IMR-90 (cell line): Measurements from ENCODE around the gene CLIC5. TPM values are rescaled to one million over a fixed set of nuclear protein-coding genes. Genes with fewer than 3 reads are reported as not detected.

Experiments
- ATAC-seq: fragments of 200-7000 bp; cut with Tn5 transposase; 2 replicates; pipeline ENCODE4 v1.9.1; 2020; ENCODE audit warnings: low read depth, mild to moderate bottlenecking, moderate library complexity
- BruUV-seq: library from RNA; stranded (reverse); fragments of 400-500 nt; replicated peaks from 2 replicates; lab custom pipeline; 2021; lab: Mats Ljungman, UMichigan
- CTCF ChIA-PET: fragments of 300-600 bp; formaldehyde crosslinking; extraction: SDS; loops from one replicate; lab custom pipeline; 2021; ENCODE audit warnings: antibody characterized with exemption; lab: Yijun Ruan, JAX
- POLR2A ChIA-PET: fragments of 300-600 bp; sonication (Branson Sonifier 250); formaldehyde crosslinking; loops from one replicate; lab custom pipeline; 2022; ENCODE audit warnings: antibody characterized with exemption; ENCODE audit not compliant: unreplicated experiment; lab: Charles Lee
- DNase-seq: peaks from one replicate; pipeline ENCODE4 v3.0.0; 2013
- H2AFZ ChIP-seq: replicated peaks from 2 replicates; pipeline ENCODE3; 2013; ENCODE audit warnings: low read length, mild to moderate bottlenecking; ENCODE audit not compliant: poor library complexity
- H2AK5ac ChIP-seq: 2 replicates; pipeline ENCODE4 v1.6.1; 2013; ENCODE audit warnings: low read depth, low read length, inconsistent platforms
- H2AK9ac ChIP-seq: replicated peaks from 2 replicates; pipeline ENCODE3; 2013; ENCODE audit warnings: mild to moderate bottlenecking, low read depth, low read length, moderate library complexity; ENCODE audit not compliant: poor library complexity
- H2BK120ac ChIP-seq: 2 replicates; pipeline ENCODE4 v1.6.1; 2013; ENCODE audit warnings: low read depth, low read length, inconsistent platforms
- H2BK15ac ChIP-seq: 3 replicates; pipeline ENCODE4 v1.6.1; 2013; ENCODE audit warnings: low read depth, low read length, inconsistent platforms
- H2BK20ac ChIP-seq: 2 replicates; pipeline ENCODE4 v1.6.1; 2013; ENCODE audit warnings: low read depth, mild to moderate bottlenecking, inconsistent platforms, low read length, moderate library complexity
- H2BK5ac ChIP-seq: 2 replicates; pipeline ENCODE4 v1.6.1; 2013; ENCODE audit warnings: mild to moderate bottlenecking, low read depth, low read length, inconsistent platforms; ENCODE audit not compliant: poor library complexity, severe bottlenecking
- H3K14ac ChIP-seq: replicated peaks from 2 replicates; pipeline ENCODE4 v1.6.1; 2013; ENCODE audit warnings: low read depth, low read length, inconsistent platforms
- H3K18ac ChIP-seq: 2 replicates; pipeline ENCODE4 v1.6.1; 2013; ENCODE audit warnings: low read depth, low read length, control low read depth
- H3K23ac ChIP-seq: 2 replicates; pipeline ENCODE4 v1.6.1; 2013; ENCODE audit warnings: low read depth, low read length, inconsistent platforms
- H3K27ac ChIP-seq: 2 replicates; pipeline ENCODE4 v1.5.1; 2013; ENCODE audit warnings: mild to moderate bottlenecking, control low read depth, low read length; ENCODE audit not compliant: insufficient read depth
- H3K27me3 ChIP-seq: 2 replicates; pipeline ENCODE4 v1.6.1; 2013; ENCODE audit warnings: low read length; ENCODE audit not compliant: control insufficient read depth, insufficient read depth
- H3K36me3 ChIP-seq: 2 replicates; pipeline ENCODE4 v1.6.1; 2013; ENCODE audit warnings: low read length, mixed read lengths; ENCODE audit not compliant: control insufficient read depth, insufficient read depth
- H3K4ac ChIP-seq: 2 replicates; pipeline ENCODE4 v1.6.1; 2013; ENCODE audit warnings: low read depth, low read length, inconsistent platforms
- H3K4me1 ChIP-seq: 2 replicates; pipeline ENCODE4 v1.6.1; 2013; ENCODE audit warnings: low read length, mixed read lengths; ENCODE audit not compliant: control insufficient read depth, insufficient read depth
- H3K4me2 ChIP-seq: 2 replicates; pipeline ENCODE4 v1.6.1; 2013; ENCODE audit warnings: low read depth, mild to moderate bottlenecking, control low read depth, low read length, moderate library complexity
- H3K4me3 ChIP-seq: 2 replicates; pipeline ENCODE4 v1.5.1; 2013; ENCODE audit warnings: low read depth, mild to moderate bottlenecking, control low read depth, low read length, moderate library complexity; ENCODE audit not compliant: insufficient read depth
- H3K56ac ChIP-seq: 2 replicates; pipeline ENCODE4 v1.6.1; 2013; ENCODE audit warnings: low read length, inconsistent platforms; ENCODE audit not compliant: insufficient read depth; ENCODE audit errors: extremely low read depth
- H3K79me1 ChIP-seq, 2 experiments: 2 replicates each; pipeline ENCODE4 v1.6.1; 2013; ENCODE audit warnings: low read length in 2 of 2, inconsistent platforms in 1 of 2, low read depth in 1 of 2
- H3K9ac ChIP-seq: 2 replicates; pipeline ENCODE4 v1.6.1; 2013; ENCODE audit warnings: low read depth, low read length, control low read depth
- H3K9me1 ChIP-seq: 2 replicates; pipeline ENCODE4 v1.6.1; 2013; ENCODE audit warnings: low read length, inconsistent platforms; ENCODE audit not compliant: insufficient read depth
- H3K9me3 ChIP-seq: 2 replicates; pipeline ENCODE4 v1.6.1; 2013; ENCODE audit warnings: low read length; ENCODE audit not compliant: control insufficient read depth, insufficient read depth
- H4K20me1 ChIP-seq: 2 replicates; pipeline ENCODE4 v1.6.1; 2013; ENCODE audit warnings: low read length, inconsistent platforms; ENCODE audit not compliant: insufficient read depth
- H4K5ac ChIP-seq: 2 replicates; pipeline ENCODE4 v1.6.1; 2013; ENCODE audit warnings: mild to moderate bottlenecking, low read depth, low read length, control low read depth
- H4K8ac ChIP-seq, 2 experiments: 2 replicates each; pipeline ENCODE4 v1.6.1; 2013; ENCODE audit warnings: low read depth in 2 of 2, low read length in 2 of 2, control low read depth in 1 of 2, inconsistent platforms in 1 of 2
- H4K91ac ChIP-seq: 2 replicates; pipeline ENCODE4 v1.6.1; 2013; ENCODE audit warnings: low read depth, low read length, inconsistent platforms; ENCODE audit not compliant: insufficient read depth
- CHD1 ChIP-seq: IDR thresholded peaks from 2 replicates; pipeline ENCODE4 v1.6.1; 2012; ENCODE audit warnings: low read depth, low read length, improper control_type of control experiment
- CTCF ChIP-seq: conservative IDR thresholded peaks from 2 replicates; pipeline ENCODE4 v1.5.1; 2012; ENCODE audit warnings: mild to moderate bottlenecking, low read depth, low read length, improper control_type of control experiment
- FOS ChIP-seq: fragments of 150-350 bp; IDR thresholded peaks from 2 replicates; pipeline ENCODE4 v1.6.1; 2016; ENCODE audit warnings: low read depth, low read length
- MAFK ChIP-seq: IDR thresholded peaks from 2 replicates; pipeline ENCODE4 v1.6.1; 2012; ENCODE audit warnings: low read depth, low read length, improper control_type of control experiment
- MAZ ChIP-seq: IDR thresholded peaks from 2 replicates; pipeline ENCODE4 v1.6.1; 2012; ENCODE audit warnings: low read depth, mild to moderate bottlenecking, low read length, improper control_type of control experiment, moderate library complexity, borderline replicate concordance
- MXI1 ChIP-seq: IDR thresholded peaks from 2 replicates; pipeline ENCODE4 v1.6.1; 2012; ENCODE audit warnings: low read depth, mild to moderate bottlenecking, low read length, moderate library complexity, borderline replicate concordance
- POLR2A ChIP-seq: IDR thresholded peaks from 2 replicates; pipeline ENCODE4 v1.6.1; 2012; ENCODE audit warnings: mild to moderate bottlenecking, low read depth, low read length
- RAD21 ChIP-seq: IDR thresholded peaks from 2 replicates; pipeline ENCODE4 v1.6.1; 2012; ENCODE audit warnings: low read length, improper control_type of control experiment
- RCOR1 ChIP-seq: IDR thresholded peaks from 2 replicates; pipeline ENCODE4 v1.6.1; 2012; ENCODE audit warnings: mild to moderate bottlenecking, low read length, improper control_type of control experiment; ENCODE audit not compliant: insufficient replicate concordance
- SMC3 ChIP-seq: fragments of 150-350 bp; IDR thresholded peaks from 2 replicates; pipeline ENCODE4 v1.6.1; 2016; ENCODE audit warnings: low read depth, mild to moderate bottlenecking, antibody characterized with exemption, low read length, moderate library complexity
- USF2 ChIP-seq: fragments of 150-350 bp; IDR thresholded peaks from 2 replicates; pipeline ENCODE4 v1.6.1; 2017; ENCODE audit warnings: mild to moderate bottlenecking, antibody characterized with exemption, low read length, low read depth
- WGBS, 2 experiments: methylation state at CpG; one replicate each; pipeline versions ENCODE4 v1.1.5 to v1.1.7; 2013; ENCODE audit warnings: missing lambda C conversion rate in 2 of 2; ENCODE audit not compliant: insufficient read length in 1 of 2; ENCODE audit errors: extremely low coverage in 2 of 2; 5-methylcytosine and 5-hydroxymethylcytosine counted together
- dilution Hi-C: fragments of 300-500 bp; cut with HindIII; formaldehyde crosslinking; loops from one replicate; pipeline ENCODE4 v1.14.3; 2018; ENCODE audit warnings: low sequenced_read_pairs; ENCODE audit not compliant: unreplicated experiment
- in situ Hi-C: fragments of 300-500 bp; cut with MboI; formaldehyde crosslinking; loops from 3 replicates; pipeline ENCODE4 v1.14.3; 2019; ENCODE audit warnings: low sequenced_read_pairs, inconsistent platforms, mixed read lengths
- intact Hi-C: fragments of 100-400 bp; cut with micrococcal nuclease; formaldehyde crosslinking; loops from 2 replicates; pipeline ENCODE4 v1.10.0; 2022
- polyA plus RNA-seq, 3 experiments: library from polyadenylated mRNA; depleted of rRNA; stranded (reverse); fragments of >200 nt; gene quantifications; 2 replicates each; pipeline ENCODE4 v1.2.3, GENCODE V29; 2012; ENCODE audit warnings: low replicate concordance in 1 of 3
- total RNA-seq: library from RNA; depleted of rRNA; stranded (reverse); fragments of >200 nt; gene quantifications from 2 replicates; pipeline ENCODE4 v1.2.3, GENCODE V29; 2012
- TF ChIP-seq, protein P1 (sequence below): fragments of 150-350 bp; IDR thresholded peaks from 2 replicates; pipeline ENCODE4 v1.6.1; 2016; ENCODE audit warnings: low read depth, mild to moderate bottlenecking, low read length, moderate library complexity, borderline replicate concordance

The CLIC5 gene
- total and polyA plus RNA-seq, 2 of the 4 experiments (the other 2 are of a cell fraction) = not detected

DNA sequence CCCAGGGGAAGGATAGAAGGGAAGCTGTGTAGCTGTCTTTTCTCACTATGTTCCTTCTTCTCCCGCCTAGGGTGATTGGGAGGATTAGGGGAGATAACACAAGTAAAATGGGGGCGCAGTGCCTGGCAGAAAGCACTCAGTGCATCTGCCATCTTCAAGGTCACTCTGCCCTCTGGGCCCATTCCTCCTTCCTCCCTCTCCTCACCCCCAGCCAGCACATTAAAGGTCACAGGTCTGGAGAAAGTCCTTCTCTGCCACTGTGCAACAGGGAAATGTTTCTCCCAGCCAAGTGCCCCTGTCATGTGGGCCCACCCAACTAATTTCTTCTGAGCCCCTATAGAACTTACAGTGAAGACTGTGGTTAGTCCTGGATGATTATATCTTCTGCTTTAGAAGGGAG lies 45.8 kb downstream of the CLIC5 start:
- Histone ChIP-seq H3K56ac (no peak overlapping the region), H3K4ac (no peak overlapping the region), H3K4me2 (no peak overlapping the region), H4K91ac (no peak overlapping the region), H3K9ac (no peak overlapping the region), H2BK15ac (no peak overlapping the region), H4K8ac (no peak overlapping the region), H3K4me1 (no peaks in the 10 kb centered on the region), H3K18ac (no peak overlapping the region), H4K5ac (no peak overlapping the region), H3K36me3 (no peaks in the 10 kb centered on the region), H2AK5ac (no peak overlapping the region), H3K23ac (no peak overlapping the region), H2AFZ (no peak overlapping the region), H3K27me3 (no peaks in the 10 kb centered on the region), H3K79me1 (no peaks in the 10 kb centered on the region), H3K9me1 (no peaks in the 10 kb centered on the region), H3K4me3 (no peak overlapping the region), H3K9me3 (no peaks in the 10 kb centered on the region), H2BK5ac (no peak overlapping the region), H3K27ac (no peak overlapping the region), H2AK9ac (no peak overlapping the region), H3K14ac (no peak overlapping the region), H2BK20ac (no peak overlapping the region), H2BK120ac (no peak overlapping the region), H4K20me1 (no peaks in the 10 kb centered on the region)
- no TSS peak for BruUV-seq
- WGBS, 2 experiments = no CpG with 5 or more reads among the region's 2 CpGs
- TF ChIP-seq RAD21 (no peak), CHD1 (no peak), FOS (no peak), SMC3 (no peak), MXI1 (no peak), CTCF (no peak), RCOR1 (no peak), USF2 (no peak), POLR2A (no peak), MAZ (no peak), MAFK (no peak)
- TF ChIP-seq, protein P1, sequence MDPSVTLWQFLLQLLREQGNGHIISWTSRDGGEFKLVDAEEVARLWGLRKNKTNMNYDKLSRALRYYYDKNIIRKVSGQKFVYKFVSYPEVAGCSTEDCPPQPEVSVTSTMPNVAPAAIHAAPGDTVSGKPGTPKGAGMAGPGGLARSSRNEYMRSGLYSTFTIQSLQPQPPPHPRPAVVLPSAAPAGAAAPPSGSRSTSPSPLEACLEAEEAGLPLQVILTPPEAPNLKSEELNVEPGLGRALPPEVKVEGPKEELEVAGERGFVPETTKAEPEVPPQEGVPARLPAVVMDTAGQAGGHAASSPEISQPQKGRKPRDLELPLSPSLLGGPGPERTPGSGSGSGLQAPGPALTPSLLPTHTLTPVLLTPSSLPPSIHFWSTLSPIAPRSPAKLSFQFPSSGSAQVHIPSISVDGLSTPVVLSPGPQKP = no peak
- ChIA-PET CTCF (no interaction called here), POLR2A (no interaction called here)
- dilution Hi-C loops (no loop called here), in situ Hi-C loops (no loop called here), intact Hi-C loops (no loop called here)
- DNase-seq = no peak
- ATAC-seq = no peak
